Adipocyte (in vitro differentiated cells): Measurements from ENCODE around the gene SLC47A2.
A peak's percentile ranks its signal among the peaks of the same experiment; 100 is the strongest.
"Not testable (repeated sequence)": the region's sequence is repeated elsewhere in the genome, so short reads cannot be mapped to it uniquely, and the experiment has no call there.

Experiments
- DNase-seq: peaks from one replicate; pipeline ENCODE4 v3.0.0-alpha.2; 2015; ENCODE audit warnings: low read depth
- H3K27me3 ChIP-seq: replicated peaks from 2 replicates; pipeline ENCODE4 v1.7.0; 2013; ENCODE audit warnings: mild to moderate bottlenecking, low read length, moderate library complexity; ENCODE audit not compliant: control insufficient read depth, insufficient read depth
- H3K36me3 ChIP-seq: 2 replicates; pipeline ENCODE4 v1.7.0; 2013; ENCODE audit warnings: low read length, mild to moderate bottlenecking, moderate library complexity; ENCODE audit not compliant: control insufficient read depth, insufficient read depth, severe bottlenecking
- H3K4me1 ChIP-seq: 2 replicates; pipeline ENCODE4 v1.7.0; 2013; ENCODE audit warnings: mild to moderate bottlenecking, low read length, moderate library complexity; ENCODE audit not compliant: control insufficient read depth, insufficient read depth
- H3K4me3 ChIP-seq: 2 replicates; pipeline ENCODE4 v1.7.0; 2013; ENCODE audit warnings: mild to moderate bottlenecking, low read length, moderate library complexity
- H3K9ac ChIP-seq: 2 replicates; pipeline ENCODE4 v1.7.0; 2013; ENCODE audit warnings: mild to moderate bottlenecking, low read length, moderate library complexity
- H3K9me3 ChIP-seq: 2 replicates; pipeline ENCODE4 v1.7.0; 2013; ENCODE audit warnings: mild to moderate bottlenecking, low read length, moderate library complexity; ENCODE audit not compliant: control insufficient read depth

Gene SLC47A2

GRCh38 chr17:19702217-19702641, 14.2 kb downstream of the SLC47A2 start:
- Histone ChIP-seq H3K9ac (no peak overlapping the region), H3K4me1 (no peaks in the 10 kb centered on the region), H3K36me3 (no peaks in the 10 kb centered on the region), H3K9me3 (no peaks in the 10 kb centered on the region), H3K4me3 (no peak overlapping the region), H3K27me3 (peaks cover 4% of the 10 kb centered on the region)
- no peak for DNase-seq

- DNase-seq: peak; percentile 15
- H3K4me3 ChIP-seq: peak overlapping the region; percentile 58
- H3K9ac ChIP-seq: peak overlapping the region; percentile 10
- no peaks in the 10 kb centered on the region for H3K27me3 ChIP-seq
- H3K9me3 ChIP-seq: no peaks in the 10 kb centered on the region
- H3K36me3 ChIP-seq: no peaks in the 10 kb centered on the region
- peaks cover 11% of the 10 kb centered on the region for H3K4me1 ChIP-seq
These were observed 29.8 kb downstream of the SLC47A2 start for GRCh38 chr17:19686400-19687090.

- not testable (repeated sequence) for DNase-seq, H3K36me3 ChIP-seq, H3K9ac ChIP-seq, H3K4me3 ChIP-seq, H3K27me3 ChIP-seq, H3K9me3 ChIP-seq
- H3K4me1 ChIP-seq: peaks cover 11% of the 10 kb centered on the region
These were observed 31.3 kb downstream of the SLC47A2 start for GRCh38 chr17:19684909-19685580.

DNA sequence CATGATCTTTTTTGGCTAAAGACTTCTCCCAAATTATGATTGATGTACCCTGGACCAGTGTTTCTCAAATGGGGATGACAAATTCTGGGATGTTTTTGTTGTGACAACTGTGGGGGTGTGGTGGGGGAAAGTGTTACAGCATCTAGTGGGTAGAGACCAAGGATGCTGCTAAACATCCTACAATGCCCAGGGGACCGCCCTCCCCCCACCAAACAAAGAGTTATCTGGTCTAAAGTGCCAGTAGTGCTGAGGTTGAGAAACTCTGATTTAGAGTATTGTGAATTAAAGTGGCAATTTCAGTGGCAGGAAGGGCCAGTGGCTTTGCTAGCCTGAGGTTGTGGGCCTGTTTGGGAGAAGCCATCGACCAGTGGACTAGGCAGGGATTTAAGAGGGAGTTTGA, 33.3 kb downstream of the SLC47A2 start:
- H3K27me3 ChIP-seq: no peaks in the 10 kb centered on the region
- peaks cover 15% of the 10 kb centered on the region for H3K36me3 ChIP-seq
- no peak for DNase-seq
- H3K4me3 ChIP-seq: no peak overlapping the region
- H3K9me3 ChIP-seq: no peaks in the 10 kb centered on the region
- H3K4me1 ChIP-seq: peaks cover 11% of the 10 kb centered on the region
- no peak overlapping the region for H3K9ac ChIP-seq

- H3K9ac ChIP-seq: no peak overlapping the region
- H3K4me3 ChIP-seq: no peak overlapping the region
- no peaks in the 10 kb centered on the region for H3K27me3 ChIP-seq
- H3K9me3 ChIP-seq: no peaks in the 10 kb centered on the region
- no peaks in the 10 kb centered on the region for H3K4me1 ChIP-seq
- DNase-seq: no peak
- peaks cover 49% of the 10 kb centered on the region for H3K36me3 ChIP-seq
These were observed 37.6 kb downstream of the SLC47A2 start for GRCh38 chr17:19678581-19679453.

- DNase-seq: no peak
- Histone ChIP-seq H3K4me3 (no peak overlapping the region), H3K9ac (no peak overlapping the region), H3K27me3 (no peaks in the 10 kb centered on the region), H3K9me3 (no peaks in the 10 kb centered on the region), H3K36me3 (peaks cover 51% of the 10 kb centered on the region), H3K4me1 (no peaks in the 10 kb centered on the region)
These were observed 38.5 kb downstream of the SLC47A2 start for GRCh38 chr17:19677736-19678379.

DNA sequence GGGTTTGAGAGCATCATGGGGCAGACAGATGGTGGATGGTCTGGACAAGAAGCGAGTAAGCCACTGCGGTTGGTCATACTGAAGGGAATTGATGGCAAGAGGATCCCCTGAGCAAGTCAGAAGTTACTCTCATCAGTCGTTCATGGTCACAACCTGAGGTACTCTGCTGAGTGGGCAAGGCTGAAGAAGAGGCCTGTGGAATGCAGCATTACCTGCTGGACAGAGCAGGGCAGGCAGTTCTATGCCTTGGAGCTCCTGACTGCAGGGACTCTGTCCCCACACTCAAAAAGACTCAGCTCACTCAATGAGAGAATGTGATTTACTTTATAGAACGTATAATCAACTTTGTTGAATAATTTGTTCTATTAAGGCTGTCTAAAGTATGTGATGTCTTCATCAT, 39.5 kb downstream of the SLC47A2 start:
- Histone ChIP-seq H3K9ac (no peak overlapping the region), H3K36me3 (peaks cover 51% of the 10 kb centered on the region), H3K27me3 (no peaks in the 10 kb centered on the region), H3K4me3 (no peak overlapping the region), H3K4me1 (peaks cover 6% of the 10 kb centered on the region), H3K9me3 (no peaks in the 10 kb centered on the region)
- no peak for DNase-seq

DNA sequence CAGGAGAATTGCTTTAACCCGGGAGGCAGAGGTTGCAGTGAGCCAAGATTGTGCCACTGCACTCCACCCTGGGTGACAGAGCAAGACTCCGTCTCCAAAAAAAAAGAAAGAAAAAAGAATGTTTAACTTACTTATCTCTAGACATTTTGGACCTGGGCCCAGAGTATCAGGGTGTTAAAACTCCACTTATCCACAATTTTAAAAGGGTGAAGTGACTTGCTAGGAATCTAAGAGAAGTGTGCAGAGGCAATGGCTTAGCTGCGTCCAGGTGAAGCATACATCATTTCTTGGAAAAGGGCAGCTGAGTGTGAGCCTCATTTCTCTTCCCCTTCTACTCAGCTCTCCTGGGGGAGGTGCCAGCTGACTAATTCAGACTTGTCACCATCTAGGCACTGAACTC, 42.8 kb downstream of the SLC47A2 start:
- peaks cover 12% of the 10 kb centered on the region for H3K4me1 ChIP-seq
- no peak overlapping the region for H3K4me3 ChIP-seq
- H3K27me3 ChIP-seq: no peaks in the 10 kb centered on the region
- H3K9me3 ChIP-seq: no peaks in the 10 kb centered on the region
- no peak for DNase-seq
- peaks cover 50% of the 10 kb centered on the region for H3K36me3 ChIP-seq
- H3K9ac ChIP-seq: no peak overlapping the region

DNA sequence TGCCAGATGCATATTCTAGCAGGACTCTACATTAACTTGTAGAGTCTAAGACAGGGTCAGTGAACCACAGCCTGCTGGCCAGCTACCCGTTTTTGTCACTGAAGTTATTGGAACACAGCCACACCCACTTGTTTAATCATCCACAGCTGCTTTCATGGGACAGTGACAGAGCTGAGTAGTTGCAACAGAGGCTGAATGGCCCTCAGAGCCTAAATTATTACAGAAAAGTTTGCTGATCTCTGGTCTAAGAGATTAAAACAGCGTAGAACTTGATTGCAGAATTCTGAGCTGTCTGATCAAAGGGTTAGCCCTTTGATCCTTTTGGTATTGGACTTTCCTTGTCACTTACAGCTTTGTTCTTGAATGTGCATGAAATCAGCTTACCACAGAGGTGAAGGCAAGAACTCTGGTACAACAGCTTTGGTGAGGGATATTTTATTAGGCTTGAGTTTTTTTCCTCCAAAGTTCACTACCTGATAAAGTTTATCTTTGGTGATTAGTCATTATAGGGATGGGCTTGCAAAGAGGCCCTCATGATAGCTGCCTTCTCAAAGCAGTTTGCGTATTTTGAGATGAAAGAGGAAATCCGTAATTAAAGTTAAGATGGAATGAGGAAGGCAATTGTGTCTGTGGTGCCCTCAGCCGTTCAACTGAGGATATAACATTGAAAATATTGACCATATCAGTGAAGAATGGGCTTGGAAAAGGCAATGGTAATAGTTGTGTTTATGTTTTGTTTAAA, 44.2 kb downstream of the SLC47A2 start:
- peak; percentile 59 for DNase-seq
- Histone ChIP-seq H3K27me3 (no peaks in the 10 kb centered on the region), H3K9me3 (no peaks in the 10 kb centered on the region), H3K9ac (no peak overlapping the region), H3K4me1 (peaks cover 12% of the 10 kb centered on the region), H3K36me3 (peaks cover 38% of the 10 kb centered on the region), H3K4me3 (no peak overlapping the region)

GRCh38 chr17:19671433-19671832, 45.0 kb downstream of the SLC47A2 start:
- peaks cover 12% of the 10 kb centered on the region for H3K4me1 ChIP-seq
- H3K9me3 ChIP-seq: no peaks in the 10 kb centered on the region
- H3K4me3 ChIP-seq: no peak overlapping the region
- no peaks in the 10 kb centered on the region for H3K27me3 ChIP-seq
- peaks cover 32% of the 10 kb centered on the region for H3K36me3 ChIP-seq
- no peak overlapping the region for H3K9ac ChIP-seq
- DNase-seq: no peak
